Fibroblast of mammary gland (primary cell): ENCODE measurements around the gene FREM3.
A peak's percentile ranks its signal among the peaks of the same experiment; 100 is the strongest.
"Not testable (repeated sequence)": the region's sequence is repeated elsewhere in the genome, so short reads cannot be mapped to it uniquely, and the experiment has no call there.

Experiments
- DNase-seq: peaks from one replicate; pipeline ENCODE4 v3.0.0-alpha.2; 2010; ENCODE audit warnings: low read depth
- H3K4me3 ChIP-seq: 2 replicates; pipeline ENCODE4 v1.5.1; 2011; ENCODE audit warnings: low read depth, mild to moderate bottlenecking, low read length, moderate library complexity; ENCODE audit not compliant: control insufficient read depth
- TF ChIP-seq, protein P1 (sequence below): conservative IDR thresholded peaks from 2 replicates; pipeline ENCODE4 v1.5.1; 2011; ENCODE audit warnings: low read depth, low read length, inconsistent platforms; ENCODE audit not compliant: control insufficient read depth, insufficient read depth

The FREM3 gene

DNA sequence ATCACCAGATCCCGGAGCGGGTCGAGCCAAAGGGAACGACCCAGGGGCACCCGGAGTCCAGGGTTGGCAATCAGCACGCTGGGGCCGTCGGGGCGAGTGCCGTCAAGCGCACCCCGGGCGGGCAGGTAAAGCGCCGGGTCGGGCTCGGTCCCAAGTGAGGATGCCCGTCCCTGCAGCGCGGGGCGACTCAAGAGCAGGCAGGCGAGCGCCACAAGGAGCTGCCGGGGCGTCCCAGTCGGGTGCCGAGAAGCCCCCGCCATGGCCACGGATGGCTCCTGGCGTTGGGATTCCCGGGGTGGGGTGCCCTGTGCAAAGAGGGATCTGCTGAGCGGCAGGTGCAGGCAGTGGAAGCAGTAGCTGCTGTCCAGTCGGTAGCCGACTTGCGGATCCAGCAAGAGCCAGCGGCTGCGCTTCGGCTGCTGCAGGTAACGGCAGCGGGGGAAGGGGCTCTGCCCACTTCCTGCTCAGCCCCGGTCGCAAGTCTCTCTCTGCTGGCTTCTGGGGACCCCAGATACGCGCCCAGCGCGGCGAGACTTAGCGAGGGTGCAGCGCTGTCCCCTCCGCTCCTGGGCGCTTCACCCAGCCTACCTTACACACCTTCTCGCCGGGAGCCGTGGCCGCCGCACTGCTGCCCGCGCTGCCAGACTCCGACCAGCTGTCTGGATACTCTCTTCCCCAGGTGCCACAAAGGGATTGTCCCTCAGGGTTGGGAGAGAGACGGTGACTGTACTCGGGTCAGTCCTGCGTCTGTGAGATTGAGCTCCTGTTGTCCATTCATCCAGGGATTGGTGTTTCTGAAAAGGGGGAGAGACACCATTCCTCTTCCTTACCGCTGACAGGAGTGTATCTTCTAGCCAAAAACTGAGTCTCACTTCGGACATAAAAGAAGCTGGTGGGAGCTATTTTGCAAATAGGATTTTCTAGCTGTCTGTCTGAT lies at the start of gene FREM3:
FREM3 (minus strand) TSS at position 260 of the 937 bp plus-strand sequence; CDS start at position 260, 0 bp downstream.
- H3K4me3 ChIP-seq = no peak within 1 kb of the TSS
- TF ChIP-seq, protein P1, sequence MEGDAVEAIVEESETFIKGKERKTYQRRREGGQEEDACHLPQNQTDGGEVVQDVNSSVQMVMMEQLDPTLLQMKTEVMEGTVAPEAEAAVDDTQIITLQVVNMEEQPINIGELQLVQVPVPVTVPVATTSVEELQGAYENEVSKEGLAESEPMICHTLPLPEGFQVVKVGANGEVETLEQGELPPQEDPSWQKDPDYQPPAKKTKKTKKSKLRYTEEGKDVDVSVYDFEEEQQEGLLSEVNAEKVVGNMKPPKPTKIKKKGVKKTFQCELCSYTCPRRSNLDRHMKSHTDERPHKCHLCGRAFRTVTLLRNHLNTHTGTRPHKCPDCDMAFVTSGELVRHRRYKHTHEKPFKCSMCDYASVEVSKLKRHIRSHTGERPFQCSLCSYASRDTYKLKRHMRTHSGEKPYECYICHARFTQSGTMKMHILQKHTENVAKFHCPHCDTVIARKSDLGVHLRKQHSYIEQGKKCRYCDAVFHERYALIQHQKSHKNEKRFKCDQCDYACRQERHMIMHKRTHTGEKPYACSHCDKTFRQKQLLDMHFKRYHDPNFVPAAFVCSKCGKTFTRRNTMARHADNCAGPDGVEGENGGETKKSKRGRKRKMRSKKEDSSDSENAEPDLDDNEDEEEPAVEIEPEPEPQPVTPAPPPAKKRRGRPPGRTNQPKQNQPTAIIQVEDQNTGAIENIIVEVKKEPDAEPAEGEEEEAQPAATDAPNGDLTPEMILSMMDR = no peak
- DNase-seq = no peak

DNA sequence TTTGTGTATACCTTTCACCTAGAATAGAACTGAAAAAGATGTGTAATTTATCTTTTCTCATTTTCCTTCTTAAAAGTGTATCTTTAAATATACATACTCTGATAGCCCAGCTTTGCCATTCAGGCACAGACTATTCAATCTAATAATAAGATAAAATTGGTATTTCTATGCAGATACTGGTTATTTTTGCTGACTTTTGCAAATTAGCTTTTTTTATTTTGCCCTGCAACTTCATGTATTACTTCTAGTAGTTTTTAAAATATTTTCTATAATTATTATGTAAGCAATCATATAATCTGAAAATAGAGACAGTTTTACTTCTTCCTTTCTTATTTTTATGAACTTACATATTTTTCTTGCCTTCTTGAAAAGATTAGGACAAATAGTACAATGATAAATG lies 45.4 kb upstream of the FREM3 start:
- no peak overlapping the region for H3K4me3 ChIP-seq
- DNase-seq = no peak
- TF ChIP-seq, protein P1 = no peak

DNA sequence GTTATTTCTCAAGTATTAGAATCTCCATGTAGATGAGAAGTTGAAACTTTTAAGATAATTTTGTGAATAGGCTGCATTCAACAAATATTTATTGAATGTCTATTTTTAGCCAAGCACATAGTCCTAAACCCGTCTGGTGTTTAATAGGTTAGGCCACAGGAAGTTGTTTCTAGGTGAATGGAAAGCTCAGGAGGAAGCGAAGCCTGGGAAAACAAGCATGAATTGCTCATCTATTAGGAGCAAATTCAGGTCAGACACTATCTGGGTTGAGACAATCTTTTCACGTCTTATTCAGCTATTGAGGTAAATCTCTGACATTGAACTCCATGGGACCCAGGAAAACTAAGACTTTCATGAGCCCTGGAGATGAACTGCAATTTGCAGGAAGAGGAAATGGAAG lies 43.1 kb upstream of the FREM3 start:
- no peak overlapping the region for H3K4me3 ChIP-seq
- TF ChIP-seq, protein P1 = no peak
- DNase-seq = no peak

DNA sequence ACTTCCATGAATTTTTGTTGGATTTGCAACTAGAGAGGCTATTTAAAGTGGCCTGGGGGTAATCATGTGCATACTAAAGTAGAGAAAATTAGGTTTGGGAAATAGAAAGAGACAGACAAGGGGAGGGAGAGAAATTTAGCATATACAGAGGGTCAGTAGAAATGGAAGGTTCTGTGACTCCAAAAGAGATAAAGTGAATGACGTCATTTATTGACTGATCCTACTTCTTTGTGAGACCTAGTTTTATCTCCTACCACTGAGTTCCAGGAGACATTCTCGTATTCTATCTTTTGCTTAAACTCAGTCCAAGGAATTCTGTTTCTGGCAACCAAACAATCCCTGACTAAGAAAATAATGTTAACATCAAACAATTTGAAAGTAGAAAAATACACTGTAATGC lies 42.4 kb upstream of the FREM3 start:
- no peak overlapping the region for H3K4me3 ChIP-seq
- DNase-seq = no peak
- TF ChIP-seq, protein P1 = no peak

DNA sequence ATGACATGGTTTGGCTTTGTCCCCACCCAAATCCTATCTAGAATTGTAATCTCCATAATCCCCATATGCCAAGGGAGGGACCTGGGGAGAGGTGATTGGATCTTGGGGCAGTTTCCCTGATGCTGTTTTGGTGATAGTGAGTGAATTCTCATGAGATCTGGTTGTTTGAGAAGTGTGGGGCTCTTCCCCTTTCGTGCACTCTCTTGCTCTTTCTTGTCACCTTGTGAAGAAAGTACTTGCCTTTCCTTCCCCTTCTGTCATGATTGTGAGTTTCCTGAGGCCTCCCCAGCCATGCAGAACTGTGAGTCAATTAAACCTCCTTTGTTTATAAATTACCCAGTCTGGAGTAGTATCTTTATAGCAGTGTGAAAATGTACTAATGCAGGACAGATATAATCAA lies 36.4 kb upstream of the FREM3 start:
- no peak for DNase-seq
- H3K4me3 ChIP-seq = no peak overlapping the region
- TF ChIP-seq, protein P1 = no peak

DNA sequence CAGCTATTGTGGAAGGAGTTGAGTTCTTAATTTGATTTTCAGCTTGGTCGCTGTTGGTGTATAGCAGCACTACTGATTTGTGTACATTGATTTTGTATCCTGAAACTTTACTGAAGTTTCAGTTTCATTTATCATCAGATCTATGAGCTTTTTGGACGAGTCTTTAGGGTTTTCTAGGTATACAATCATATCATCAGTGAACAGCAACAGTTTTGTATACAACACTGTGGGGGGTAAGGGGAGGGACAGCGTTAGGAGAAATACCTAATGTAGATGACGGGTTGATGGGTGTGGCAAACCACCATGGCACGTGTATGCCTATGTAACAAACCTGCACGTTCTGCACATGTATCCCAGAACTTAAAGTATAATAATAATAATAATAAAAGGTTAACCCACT lies 35.6 kb upstream of the FREM3 start:
- DNase-seq, H3K4me3 ChIP-seq: not testable (repeated sequence)

DNA sequence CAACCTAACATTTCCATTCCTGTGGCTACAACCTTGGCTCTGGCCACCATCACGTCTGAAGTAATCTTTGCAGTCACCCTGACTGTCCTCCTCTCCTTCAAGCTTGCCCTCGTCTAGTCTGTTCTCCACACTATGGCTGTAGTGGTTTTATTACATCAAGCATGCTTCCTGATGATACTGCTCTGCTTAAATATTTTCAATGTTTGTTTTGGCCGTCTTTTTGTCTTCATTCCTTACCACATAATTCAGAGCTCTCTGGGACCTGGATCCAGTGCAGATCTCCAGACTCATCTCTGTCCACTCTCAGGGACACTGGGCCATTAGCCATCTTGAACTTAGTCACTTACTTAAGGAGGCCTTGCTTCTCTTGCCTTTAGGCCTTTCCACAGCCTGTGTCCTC lies 27.7 kb upstream of the FREM3 start:
- no peak overlapping the region for H3K4me3 ChIP-seq
- DNase-seq = peak; percentile 74
- TF ChIP-seq, protein P1 = no peak
